NCI-H1048 (cell line): Measurements from ENCODE around the gene SLC7A10.

Experiments used
- DNase-seq: peaks from one replicate; lab custom pipeline; 2025; lab: John Stamatoyannopoulos, UW

SLC7A10 gene

GRCh38 chr19:33225458-33225926 is at the start of gene SLC7A10:
Gene SLC7A10, minus strand, starts transcription at chr19:33225850. Its CDS starts 147 bp downstream, at chr19:33225703.
- no peak for DNase-seq

GRCh38 chr19:33274663-33275558 is 49.3 kb upstream of the SLC7A10 start:
- no peak for DNase-seq

GRCh38 chr19:33273881-33274662 is 48.4 kb upstream of the SLC7A10 start:
- no peak for DNase-seq

GRCh38 chr19:33273065-33273736 is 47.6 kb upstream of the SLC7A10 start:
- DNase-seq: no peak

GRCh38 chr19:33271246-33272021 is 45.8 kb upstream of the SLC7A10 start:
- DNase-seq: no peak

- DNase-seq: no peak
These were observed 45.1 kb upstream of the SLC7A10 start for GRCh38 chr19:33270769-33271168.

- DNase-seq: no peak
These were observed 43.4 kb upstream of the SLC7A10 start for GRCh38 chr19:33269016-33269415.

GRCh38 chr19:33268162-33268991 is 42.7 kb upstream of the SLC7A10 start:
- no peak for DNase-seq

- no peak for DNase-seq
These were observed 42.1 kb upstream of the SLC7A10 start for GRCh38 chr19:33267706-33268105.

GRCh38 chr19:33266974-33267484 is 41.4 kb upstream of the SLC7A10 start:
- DNase-seq: no peak

- no peak for DNase-seq
These were observed 39.3 kb upstream of the SLC7A10 start for GRCh38 chr19:33264881-33265445.

- DNase-seq: no peak
These were observed 37.8 kb upstream of the SLC7A10 start for GRCh38 chr19:33263325-33264023.

- DNase-seq: no peak
These were observed 36.0 kb upstream of the SLC7A10 start for GRCh38 chr19:33261511-33262189.

GRCh38 chr19:33260628-33261418 is 35.2 kb upstream of the SLC7A10 start:
- no peak for DNase-seq

- no peak for DNase-seq
These were observed 33.9 kb upstream of the SLC7A10 start for GRCh38 chr19:33259539-33259938.

- no peak for DNase-seq
These were observed 32.2 kb upstream of the SLC7A10 start for GRCh38 chr19:33257828-33258227.

GRCh38 chr19:33256261-33256660 is 30.6 kb upstream of the SLC7A10 start:
- no peak for DNase-seq

- no peak for DNase-seq
These were observed 30.1 kb upstream of the SLC7A10 start for GRCh38 chr19:33255781-33256180.
